CD14-positive monocyte (primary cell): ENCODE data around the gene KPNA5. TPM values are rescaled to one million over a fixed set of nuclear protein-coding genes. Genes with fewer than 3 reads are reported as not detected.

Experiments used
- DNase-seq, 3 donors: peaks; one replicate each; pipeline ENCODE4 v3.0.0-alpha.2; 2011 to 2022
- H2AFZ ChIP-seq: 2 replicates; pipeline ENCODE4 v1.6.0; 2012; ENCODE audit warnings: mild to moderate bottlenecking, low read depth, low read length, inconsistent platforms; ENCODE audit not compliant: insufficient read depth, poor library complexity, severe bottlenecking
- H3K27ac ChIP-seq, 2 donors: 1 replicate in 1 of 2; 2 replicates in 1 of 2; pipeline ENCODE4 v1.5.1; 2012 to 2013; ENCODE audit warnings: low read length in 2 of 2, control low read depth in 1 of 2, inconsistent platforms in 1 of 2, low read depth in 1 of 2, mild to moderate bottlenecking in 1 of 2
- H3K27me3 ChIP-seq, 2 donors: one replicate each; pipeline versions ENCODE4 v1.6.0 to v1.6.1; 2011 to 2013; ENCODE audit warnings: low read length in 2 of 2; ENCODE audit not compliant: control insufficient read depth in 2 of 2, insufficient read depth in 2 of 2
- H3K36me3 ChIP-seq, 2 donors: replicated peaks in 1 of 2; 1 replicate in 1 of 2; 2 replicates in 1 of 2; pipeline versions ENCODE4 v1.5.1 to v1.6.1; 2012 to 2013; ENCODE audit warnings: low read length in 2 of 2, control low read depth in 1 of 2, inconsistent platforms in 1 of 2, mild to moderate bottlenecking in 1 of 2; ENCODE audit not compliant: insufficient read depth in 2 of 2, control insufficient read depth in 1 of 2
- H3K4me1 ChIP-seq, 2 donors: 1 replicate in 1 of 2; 2 replicates in 1 of 2; pipeline versions ENCODE4 v1.5.1 to v1.6.1; 2012 to 2013; ENCODE audit warnings: low read length in 2 of 2, control low read depth in 1 of 2, inconsistent platforms in 1 of 2, mild to moderate bottlenecking in 1 of 2, moderate library complexity in 1 of 2; ENCODE audit not compliant: insufficient read depth in 2 of 2, control insufficient read depth in 1 of 2
- H3K4me2 ChIP-seq: replicated peaks from 2 replicates; pipeline ENCODE3; 2012; ENCODE audit warnings: low read length, moderate library complexity, mild to moderate bottlenecking; ENCODE audit not compliant: poor library complexity, severe bottlenecking; ENCODE audit errors: extremely low read depth
- H3K4me3 ChIP-seq, 3 experiments: fragments of 200-600 bp in 1 of 3; sonication (generic) in 1 of 3; replicated peaks in 1 of 3; 1 replicate in 2 of 3; 2 replicates in 1 of 3; pipeline ENCODE4 v1.5.1; 2011 to 2013; ENCODE audit warnings: low read length in 3 of 3, mild to moderate bottlenecking in 3 of 3, control low read depth in 2 of 3, low read depth in 2 of 3, inconsistent platforms in 1 of 3, moderate library complexity in 1 of 3
- H3K79me2 ChIP-seq: 2 replicates; pipeline ENCODE4 v1.6.0; 2012; ENCODE audit warnings: mild to moderate bottlenecking, control low read depth, inconsistent platforms, low read length, moderate library complexity; ENCODE audit not compliant: insufficient read depth
- H3K9ac ChIP-seq: 2 replicates; pipeline ENCODE4 v1.6.0; 2017; ENCODE audit warnings: low read length, mild to moderate bottlenecking; ENCODE audit not compliant: insufficient read depth, poor library complexity, severe bottlenecking
- H3K9me3 ChIP-seq, 2 donors: replicated peaks in 1 of 2; 1 replicate in 1 of 2; 2 replicates in 1 of 2; pipeline versions ENCODE4 v1.5.1 to v1.6.1; 2012 to 2013; ENCODE audit warnings: low read length in 2 of 2, control low read depth in 1 of 2; ENCODE audit not compliant: control insufficient read depth in 1 of 2, insufficient read depth in 1 of 2
- H4K20me1 ChIP-seq: 2 replicates; pipeline ENCODE4 v1.6.0; 2012; ENCODE audit warnings: mild to moderate bottlenecking, low read length, control low read depth, moderate library complexity; ENCODE audit not compliant: insufficient read depth
- H3K27ac Mint-ChIP-seq, 7 donors: one replicate each; pipeline ENCODE4 v1.8.0; 2020; ENCODE audit warnings: mild to moderate bottlenecking in 7 of 7, mixed read lengths in 7 of 7, moderate library complexity in 6 of 7, inconsistent platforms in 2 of 7
- H3K27me3 Mint-ChIP-seq, 3 donors: one replicate each; pipeline ENCODE4 v1.8.0; 2021 to 2022; ENCODE audit warnings: low read depth in 3 of 3, mild to moderate bottlenecking in 3 of 3, mixed read lengths in 3 of 3, moderate library complexity in 3 of 3, inconsistent platforms in 1 of 3
- H3K36me3 Mint-ChIP-seq, 2 donors: one replicate each; pipeline ENCODE4 v1.8.0; 2020; ENCODE audit warnings: mixed read lengths in 2 of 2, inconsistent platforms in 1 of 2, mild to moderate bottlenecking in 1 of 2
- H3K4me1 Mint-ChIP-seq: one replicate; pipeline ENCODE4 v1.8.0; 2020; ENCODE audit warnings: mild to moderate bottlenecking, mixed read lengths
- H3K4me3 Mint-ChIP-seq, 2 donors: one replicate each; pipeline ENCODE4 v1.8.0; 2020; ENCODE audit warnings: mild to moderate bottlenecking in 2 of 2, mixed read lengths in 2 of 2, moderate library complexity in 1 of 2
- H3K9me3 Mint-ChIP-seq, 7 donors: one replicate each; pipeline ENCODE4 v1.8.0; 2020 to 2022; ENCODE audit warnings: mixed read lengths in 7 of 7, mild to moderate bottlenecking in 6 of 7, moderate library complexity in 6 of 7, inconsistent platforms in 2 of 7
- CTCF ChIP-seq: fragments of 200-600 bp; IDR thresholded peaks from one replicate; pipeline ENCODE4 v1.8.0; 2022; ENCODE audit warnings: antibody characterized with exemption, mild to moderate bottlenecking
- WGBS: methylation state at CpG from one replicate; pipeline ENCODE4 v1.1.5; 2013; ENCODE audit warnings: missing lambda C conversion rate; ENCODE audit not compliant: insufficient coverage; 5-methylcytosine and 5-hydroxymethylcytosine counted together
- intact Hi-C, 2 donors: fragments of 100-400 bp; cut with micrococcal nuclease; formaldehyde crosslinking; loops; one replicate each; pipeline versions ENCODE4 v1.15.0 to v1.15.1; 2023
- polyA plus RNA-seq, 3 donors: library from polyadenylated mRNA; depleted of rRNA in 1 of 3; unstranded in 2 of 3; stranded (reverse) in 1 of 3; fragments of 300-500 nt in 2 of 3; fragments of >200 nt in 1 of 3; fragmentation: Illumina TruSeq in 2 of 3; gene quantifications; 1 replicate in 2 of 3; 2 replicates in 1 of 3; pipeline ENCODE4 v1.2.3, GENCODE V29; 2012 to 2021

KPNA5 gene
- polyA plus RNA-seq, 3 donors, result 1.7 to 2.9 (median 2.3) TPM

GRCh38 chr6:116661594-116661993 lies 19.4 kb upstream of the KPNA5 start:
- peaks cover 34% of the 10 kb centered on the region for H3K4me1 Mint-ChIP-seq

DNA sequence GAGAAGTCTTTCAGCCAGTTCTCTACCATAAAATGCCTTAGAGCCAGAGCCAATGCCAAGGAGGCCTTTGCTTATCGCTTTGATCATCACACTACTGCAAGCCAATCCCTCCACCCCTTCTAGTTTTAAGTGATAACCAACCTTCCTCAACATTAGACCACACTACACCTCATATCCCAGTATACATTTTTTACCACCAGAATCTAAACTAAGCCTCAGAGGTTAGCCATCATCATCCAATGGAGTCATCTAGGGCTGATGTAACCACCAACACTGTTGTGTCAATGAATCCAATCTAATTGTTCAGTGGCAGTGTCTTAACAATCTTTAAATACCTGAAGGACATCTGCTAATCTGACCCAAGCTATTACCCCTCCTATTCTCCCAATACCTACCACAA lies 18.8 kb upstream of the KPNA5 start:
- 100% methylated on average over 1 of the region's 1 CpG for whole genome bisulfite sequencing
- Histone ChIP-seq H2AFZ (no peak overlapping the region), H3K27ac (peak overlapping the region in 1 of 2 donors; percentile 21), H3K4me1 (peaks cover 3 to 27% of the 10 kb centered on the region in 2 donors), H3K27me3 (no peaks in the 10 kb centered on the region), H4K20me1 (peaks cover 32% of the 10 kb centered on the region), H3K4me2 (no peak overlapping the region), H3K36me3 (peaks cover 30 to 43% of the 10 kb centered on the region in 2 donors), H3K79me2 (peaks cover 68% of the 10 kb centered on the region), H3K9ac (no peak overlapping the region), H3K9me3 (no peaks in the 10 kb centered on the region), H3K4me3 (no peak overlapping the region)
- TF ChIP-seq CTCF, result no peak
- intact Hi-C loops, result no loop called here
- Mint-ChIP-seq H3K27me3 (no peaks in the 10 kb centered on the region), H3K4me3 (no peak overlapping the region), H3K36me3 (peaks cover 31 to 49% of the 10 kb centered on the region in 2 donors), H3K4me1 (peaks cover 39% of the 10 kb centered on the region), H3K9me3 (no peaks in the 10 kb centered on the region), H3K27ac (peak overlapping the region in 2 of 7 donors; percentile 28 to 45)
- no peak for DNase-seq

More at GRCh38 chr6:116661594-116661993, 19.4 kb upstream of the KPNA5 start:
- peaks cover 62% of the 10 kb centered on the region for H3K79me2 ChIP-seq
- H3K9ac ChIP-seq, result no peak overlapping the region
- H3K27ac Mint-ChIP-seq, result no peak overlapping the region
- no peaks in the 10 kb centered on the region for H3K9me3 Mint-ChIP-seq
- H4K20me1 ChIP-seq, result peaks cover 32% of the 10 kb centered on the region
- peaks cover 36 to 54% of the 10 kb centered on the region in 2 donors for H3K36me3 Mint-ChIP-seq
- H3K27me3 ChIP-seq, result no peaks in the 10 kb centered on the region
- peak overlapping the region in 1 of 2 donors; percentile 26 for H3K27ac ChIP-seq
- H3K36me3 ChIP-seq, result peaks cover 33 to 49% of the 10 kb centered on the region in 2 donors
- no peak for TF ChIP-seq CTCF
- H3K4me1 ChIP-seq, result peaks cover 3 to 21% of the 10 kb centered on the region in 2 donors
- no peak for DNase-seq
- no peak overlapping the region for H3K4me3 Mint-ChIP-seq
- no peak overlapping the region for H2AFZ ChIP-seq
- H3K9me3 ChIP-seq, result no peaks in the 10 kb centered on the region
- no peaks in the 10 kb centered on the region for H3K27me3 Mint-ChIP-seq
- H3K4me2 ChIP-seq, result no peak overlapping the region
- intact Hi-C loops, result no loop called here
- no peak overlapping the region for H3K4me3 ChIP-seq
